Effector CD8-positive, alpha-beta T cell (primary cell): ENCODE data around the gene CSNK1D.
A peak's percentile ranks its signal among the peaks of the same experiment; 100 is the strongest.

Experiments used
- DNase-seq: peaks from one replicate; lab custom pipeline; 2025; lab: John Stamatoyannopoulos, UW
- total RNA-seq, 4 experiments: gene quantifications; one replicate each; lab custom pipeline; 2026; lab: John Stamatoyannopoulos, UW

The CSNK1D gene
- 105 to 143 (median 123) reads per million in 4 experiments for total RNA-seq

DNA sequence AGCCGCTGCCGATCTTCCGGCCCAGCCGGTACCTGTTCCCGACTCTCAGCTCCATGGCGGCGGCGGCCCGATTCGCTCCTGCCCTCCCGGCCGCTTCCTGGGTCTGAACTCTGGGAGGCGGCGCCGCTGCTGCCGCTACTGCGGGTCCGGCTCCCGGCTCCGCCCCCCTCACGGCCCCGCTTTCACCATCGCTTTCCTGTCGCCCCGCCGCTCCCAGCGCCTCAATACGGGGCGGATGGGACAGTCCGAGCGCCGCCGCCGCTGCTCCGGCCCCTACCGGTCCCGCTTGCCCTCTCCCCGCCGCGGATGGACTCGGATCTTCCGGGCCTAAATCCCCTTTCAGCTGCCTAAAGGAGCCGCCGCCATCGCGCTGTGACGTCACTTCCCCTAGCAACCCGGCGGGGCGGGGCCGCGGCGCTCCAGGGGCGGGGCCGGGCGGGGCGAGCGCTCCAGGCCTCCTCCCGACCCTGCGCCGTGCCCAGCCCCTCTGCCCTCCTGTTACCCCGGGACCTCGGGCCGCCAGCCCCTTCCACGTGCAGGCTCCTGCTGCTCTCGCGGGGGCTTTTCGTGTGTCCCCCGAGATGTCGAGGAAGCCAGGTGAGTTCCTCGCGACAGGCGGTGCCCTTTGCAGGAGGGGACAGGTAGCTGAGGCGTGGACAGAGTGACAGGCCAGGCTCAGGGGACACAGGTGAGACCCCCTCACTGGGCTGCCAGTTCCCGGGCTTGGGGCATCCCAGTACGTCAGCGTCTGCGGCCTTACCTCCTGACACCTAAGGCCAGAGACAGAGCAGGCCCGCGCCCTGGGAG is at the start of gene CSNK1D:
Gene CSNK1D (minus strand): TSS at position 374 of the 807 bp plus-strand sequence. CDS start 319 bp downstream, at position 55.
- DNase-seq = peak; percentile 87

- no peak for DNase-seq
Measured at GRCh38 chr17:82322526-82323453, 49.3 kb upstream of the CSNK1D start.

DNA sequence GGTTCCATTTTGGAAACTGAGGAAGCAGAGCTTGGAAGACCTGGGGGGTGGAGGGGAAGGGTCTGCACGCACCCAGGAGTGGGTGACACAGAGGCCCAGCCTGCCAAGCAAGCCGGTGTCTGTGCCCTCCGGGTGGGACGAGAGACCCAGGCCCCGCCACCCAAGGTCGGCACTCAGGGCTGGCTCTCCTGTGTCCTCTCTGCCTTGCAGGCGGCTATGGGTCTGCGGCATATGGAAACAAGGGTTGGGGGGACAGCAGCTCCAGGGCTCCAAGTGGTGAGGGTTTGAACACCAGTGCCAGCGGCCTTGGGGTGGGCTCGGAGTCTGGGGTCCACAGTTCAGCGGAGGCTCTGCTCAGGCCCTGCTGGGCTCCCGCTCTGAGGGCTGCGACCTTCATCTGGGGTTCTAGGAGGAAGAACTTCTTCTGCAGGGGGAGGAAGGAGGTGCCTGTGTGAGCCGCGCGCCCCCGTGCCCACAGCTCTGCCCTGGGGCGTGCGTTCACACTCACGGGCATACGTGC is 48.5 kb upstream of the CSNK1D start:
- no peak for DNase-seq

GRCh38 chr17:82320956-82321927 is 47.7 kb upstream of the CSNK1D start:
- DNase-seq = peak; percentile 79

- no peak for DNase-seq
Measured at GRCh38 chr17:82320140-82320840, 46.8 kb upstream of the CSNK1D start.

DNA sequence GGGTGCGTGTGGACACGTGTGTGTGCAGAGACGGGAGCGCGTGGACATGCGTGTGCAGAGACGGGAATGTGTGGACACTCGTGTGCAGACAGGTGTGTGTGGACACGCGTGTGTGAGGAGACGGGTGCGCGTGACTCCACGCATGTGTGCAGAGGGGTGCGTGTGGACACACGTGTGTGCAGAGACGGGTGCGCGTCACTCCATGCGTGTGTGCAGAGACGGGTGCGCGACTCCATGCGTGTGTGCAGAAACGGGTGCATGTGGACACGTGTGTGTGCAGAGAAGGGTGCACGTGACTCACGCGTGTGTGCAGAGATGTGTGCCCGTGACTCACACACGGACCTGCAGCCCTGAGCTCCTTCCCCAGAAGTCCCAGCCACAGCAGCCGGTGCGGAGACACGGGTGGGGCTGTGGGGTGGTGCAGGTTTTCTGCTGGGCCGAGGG is 46.1 kb upstream of the CSNK1D start:
- DNase-seq = no peak

- DNase-seq = no peak
Measured at GRCh38 chr17:82318772-82319606, 45.5 kb upstream of the CSNK1D start.

- DNase-seq = no peak
Measured at GRCh38 chr17:82318169-82318498, 44.6 kb upstream of the CSNK1D start.

DNA sequence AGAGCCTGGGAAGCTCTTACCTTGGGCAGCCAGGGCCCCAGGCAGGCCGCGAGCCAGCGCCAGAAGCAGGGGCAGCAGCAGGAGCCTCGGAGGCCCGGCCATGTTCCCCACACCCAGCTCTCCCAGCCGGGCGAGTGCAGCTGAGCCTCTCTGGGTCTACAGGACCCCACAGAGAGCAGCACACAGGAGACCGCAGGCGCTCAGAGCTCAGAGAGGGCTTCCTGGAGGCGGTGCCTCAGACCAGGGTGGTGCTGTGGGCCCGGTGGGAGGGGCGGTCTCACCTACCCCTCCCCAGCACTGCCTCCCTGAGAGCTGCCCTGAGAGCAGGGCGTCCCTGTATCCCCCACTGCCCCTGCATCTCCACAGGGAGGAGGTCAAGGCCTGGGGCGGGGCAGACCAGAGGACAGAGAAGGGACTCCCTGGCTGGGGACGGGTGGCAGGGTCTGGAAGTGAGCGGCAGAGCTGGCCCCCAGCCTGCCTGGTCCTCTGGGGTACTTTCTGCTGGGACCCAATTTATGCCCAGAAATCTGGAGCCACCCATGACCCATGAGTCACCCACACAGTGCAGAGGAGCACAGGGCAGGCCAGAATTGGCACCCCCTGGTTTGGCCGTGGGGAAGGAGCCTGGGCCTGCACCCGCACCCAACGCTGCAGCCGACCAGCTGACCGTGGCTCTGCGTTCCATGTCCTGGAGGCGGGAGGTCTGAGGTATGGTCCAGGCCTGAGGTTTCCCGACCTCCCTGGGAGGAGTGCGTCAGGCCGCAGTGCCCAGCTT is 44.1 kb upstream of the CSNK1D start, which contains the start of gene CD7:
Gene CD7 (minus strand): TSS at position 215 of the 775 bp plus-strand sequence. CDS start 113 bp downstream, at position 102.
- peak; percentile 53 for DNase-seq

DNA sequence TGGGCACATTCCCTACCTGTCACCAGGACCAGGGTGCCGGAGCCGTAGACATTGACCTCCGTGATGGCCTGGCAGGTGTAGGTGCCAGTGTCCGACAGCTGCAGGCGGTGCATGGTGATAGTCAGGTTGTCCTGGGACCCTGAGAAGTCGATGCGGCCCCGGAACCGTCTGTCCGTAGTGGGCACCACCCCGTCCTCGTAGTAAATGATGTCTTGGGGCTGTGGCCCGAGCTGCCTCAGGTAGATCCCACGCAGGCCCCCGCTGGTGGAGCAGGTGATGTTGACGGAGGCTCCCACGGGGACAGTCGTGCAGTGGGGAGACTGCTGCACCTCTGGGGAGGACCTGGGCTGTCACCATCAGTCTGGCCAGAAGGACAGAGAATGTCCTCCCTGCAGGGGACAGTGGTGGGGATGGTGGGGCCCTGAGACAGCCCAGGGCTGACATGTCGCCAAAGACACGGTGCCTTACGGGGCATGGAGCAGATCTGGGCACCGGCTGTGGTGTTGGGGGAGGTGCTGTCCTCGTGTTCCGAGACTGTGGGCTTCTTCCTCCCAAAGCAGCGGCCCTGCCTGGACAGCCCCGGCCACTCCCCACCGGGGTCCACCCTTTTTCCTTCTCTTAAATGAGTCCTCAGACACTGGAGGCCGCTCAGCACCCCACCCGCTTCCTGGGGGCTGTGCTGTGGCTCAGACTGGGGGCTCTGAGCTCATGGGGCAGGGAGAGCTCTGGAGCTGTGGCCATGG is 43.3 kb upstream of the CSNK1D start:
- DNase-seq = no peak

GRCh38 chr17:82315703-82316358 is 42.3 kb upstream of the CSNK1D start:
- DNase-seq = peak; percentile 36

DNA sequence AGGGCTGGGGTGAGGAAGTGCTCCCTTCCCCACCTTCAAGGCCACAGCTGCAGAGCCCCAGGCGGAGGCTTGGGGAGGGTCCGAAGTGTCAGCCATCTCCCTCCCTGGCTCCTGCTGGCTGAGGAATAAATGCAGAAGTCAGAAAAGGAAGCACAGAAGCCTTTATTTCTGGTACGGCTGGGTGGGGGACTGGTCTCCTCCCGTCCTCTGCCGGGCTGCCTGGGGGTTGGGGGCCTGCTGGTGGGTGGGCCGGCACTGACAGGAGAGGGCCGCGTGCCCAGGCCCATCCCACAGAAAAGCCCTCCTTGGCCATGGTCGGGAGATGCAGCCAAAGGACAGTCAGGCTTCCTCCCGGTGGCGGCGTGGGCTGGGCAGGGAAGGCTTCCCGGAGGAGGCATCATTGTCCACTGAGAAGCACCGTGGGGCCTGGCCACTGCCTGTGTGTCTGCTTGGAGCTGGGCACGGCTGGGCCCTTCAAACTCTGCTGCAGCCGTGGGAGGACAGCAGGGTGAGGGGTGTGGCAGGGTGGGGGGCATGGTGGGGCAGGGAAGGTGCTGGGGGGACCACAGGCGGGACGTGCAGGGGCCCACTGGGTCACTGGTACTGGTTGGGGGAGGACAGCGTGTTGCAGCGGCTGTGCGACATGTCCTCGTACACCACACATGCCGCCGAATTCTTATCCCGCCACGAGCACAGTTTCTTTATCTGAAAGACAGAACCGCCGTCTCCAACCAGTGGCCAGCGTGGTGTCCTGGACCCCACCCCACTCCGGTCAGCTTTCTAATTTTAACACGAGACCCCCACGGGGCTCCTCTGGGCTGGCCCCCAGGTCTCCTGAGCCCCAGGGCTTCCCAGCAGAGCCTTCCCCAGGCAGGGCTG is 41.5 kb upstream of the CSNK1D start:
- DNase-seq = no peak

DNA sequence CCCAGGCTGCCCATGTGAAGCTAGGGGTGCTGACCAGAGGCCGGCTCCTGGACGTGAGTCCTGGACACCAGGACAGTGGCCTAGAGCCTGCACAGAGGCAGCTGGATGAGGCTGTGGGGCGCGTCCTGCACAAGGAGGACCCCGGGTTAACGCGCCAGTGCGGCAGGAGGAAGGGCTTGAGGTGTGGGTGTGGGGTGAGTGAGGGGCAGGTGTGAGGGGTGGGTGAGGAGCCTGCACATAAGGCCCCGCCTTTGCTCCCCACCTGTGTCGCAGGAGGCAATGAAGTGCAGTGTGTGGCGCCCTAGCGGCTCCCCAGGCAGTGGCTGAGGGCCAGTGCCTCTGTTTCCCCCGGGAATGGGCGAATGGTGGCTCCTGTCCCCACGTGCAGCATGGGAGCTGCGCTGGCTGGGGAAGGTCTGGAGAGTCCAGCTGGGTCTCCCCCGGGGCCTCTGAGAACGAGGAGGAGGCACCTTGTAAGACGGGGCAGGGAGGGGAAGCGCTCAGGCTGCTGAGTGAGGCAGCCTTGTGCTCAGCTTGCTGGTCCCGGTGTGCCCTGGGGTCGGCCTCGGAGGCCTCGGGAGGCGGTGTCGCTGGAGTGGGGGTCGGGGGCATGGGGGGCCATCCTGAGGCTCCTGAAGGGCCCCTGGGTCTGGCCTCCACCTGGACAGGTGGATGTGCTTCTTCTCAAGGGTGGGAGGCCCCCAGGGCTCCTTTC is 40.7 kb upstream of the CSNK1D start:
- DNase-seq = no peak

DNA sequence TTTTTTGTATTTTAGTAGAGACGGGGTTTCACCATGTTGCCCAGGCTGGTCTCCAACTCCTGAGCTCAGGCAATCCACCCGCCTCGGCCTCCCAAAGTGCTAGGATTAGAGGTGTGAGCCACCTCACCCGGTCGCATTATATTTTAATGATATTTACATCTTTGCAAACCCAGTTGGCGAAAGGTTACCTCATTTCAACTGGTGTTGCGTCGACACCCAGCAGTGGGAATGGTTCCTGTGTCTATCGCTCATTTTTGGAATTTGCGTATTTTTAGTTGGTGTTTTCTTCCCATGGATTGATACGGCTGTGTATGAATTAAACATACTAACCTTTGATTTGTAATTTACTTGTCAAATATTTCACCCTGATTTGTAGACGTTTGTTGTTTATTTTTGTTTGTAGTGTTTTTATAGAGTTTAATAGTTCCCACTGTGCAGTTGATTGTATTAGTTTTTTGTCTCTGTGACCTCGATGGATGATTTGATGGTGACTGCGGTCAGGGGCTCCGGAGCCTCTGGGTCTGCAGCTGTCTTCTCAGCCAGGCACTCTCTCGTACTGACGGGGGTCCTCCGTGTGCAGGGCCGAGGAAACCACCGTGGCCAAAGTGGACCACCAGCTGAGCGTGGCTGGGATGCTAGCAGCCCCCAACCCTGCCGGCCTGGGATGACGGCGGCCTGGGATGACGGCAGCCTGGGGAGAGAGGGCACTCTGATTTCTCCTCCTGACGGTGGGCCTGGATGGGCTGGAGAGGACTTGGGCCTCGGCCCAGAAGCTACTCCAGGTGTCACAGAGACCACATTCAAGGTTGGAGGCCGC is 39.9 kb upstream of the CSNK1D start:
- DNase-seq = no peak

- no peak for DNase-seq
Measured at GRCh38 chr17:82311971-82312370, 38.5 kb upstream of the CSNK1D start.
